HepG2 (cell line): ENCODE results near the gene ST6GALNAC6. TPM values are rescaled to one million over a fixed set of nuclear protein-coding genes. Genes with fewer than 3 reads are reported as not detected.
A peak's percentile ranks its signal among the peaks of the same experiment; 100 is the strongest.

ENCODE experiments used
- BCL6 ChIP-seq: IDR thresholded peaks from 2 replicates; pipeline ENCODE4 v1.6.1; 2016; ENCODE audit warnings: missing genetic modification reagents, missing compliant biosample characterization
- CBFB ChIP-seq: sonication (generic); formaldehyde crosslinking; IDR thresholded peaks from 2 replicates; pipeline ENCODE4 v1.4.0; 2020; ENCODE audit warnings: missing genetic modification reagents
- CCAR2 ChIP-seq: fragments of 200-400 bp; formaldehyde crosslinking; optimal IDR thresholded peaks from 2 replicates; pipeline ENCODE3; 2018; ENCODE audit warnings: low read depth, mild to moderate bottlenecking, low read length, moderate library complexity
- CREB1 ChIP-seq, 2 experiments: fragments of 450-650 bp in 1 of 2; IDR thresholded peaks; 2 replicates each; pipeline ENCODE4 v1.6.1; 2016 to 2017; ENCODE audit warnings: control low read depth in 1 of 2, mild to moderate bottlenecking in 1 of 2, missing compliant biosample characterization in 1 of 2, missing genetic modification characterization in 1 of 2
- DMTF1 ChIP-seq: sonication (generic); formaldehyde crosslinking; IDR thresholded peaks from 2 replicates; pipeline ENCODE4 v1.4.0; 2020; ENCODE audit warnings: mild to moderate bottlenecking, missing genetic modification reagents
- DNMT1 ChIP-seq: sonication (generic); formaldehyde crosslinking; IDR thresholded peaks from 2 replicates; pipeline ENCODE4 v1.5.1; 2020; ENCODE audit warnings: mild to moderate bottlenecking, missing genetic modification reagents
- HINFP ChIP-seq: sonication (generic); formaldehyde crosslinking; IDR thresholded peaks from 2 replicates; pipeline ENCODE4 v1.4.0; 2020; ENCODE audit warnings: low read depth, mild to moderate bottlenecking, missing genetic modification reagents
- HNRNPLL ChIP-seq: fragments of 200-400 bp; formaldehyde crosslinking; IDR thresholded peaks from 2 replicates; pipeline ENCODE4 v1.6.1; 2017; ENCODE audit warnings: mild to moderate bottlenecking, low read depth, low read length; ENCODE audit not compliant: poor library complexity, severe bottlenecking
- JUNB ChIP-seq: sonication (generic); formaldehyde crosslinking; IDR thresholded peaks from 2 replicates; pipeline ENCODE4 v1.8.0; 2022; ENCODE audit warnings: missing genetic modification reagents, mild to moderate bottlenecking, borderline replicate concordance
- MAX ChIP-seq: IDR thresholded peaks from 2 replicates; pipeline ENCODE4 v1.6.1; 2012; ENCODE audit warnings: inconsistent platforms
- NFKB2 ChIP-seq: sonication (generic); formaldehyde crosslinking; IDR thresholded peaks from 2 replicates; pipeline ENCODE4 v1.4.0; 2020; ENCODE audit warnings: missing genetic modification reagents, borderline replicate concordance
- NFYB ChIP-seq: sonication (generic); formaldehyde crosslinking; IDR thresholded peaks from 2 replicates; pipeline ENCODE4 v1.4.0; 2020; ENCODE audit warnings: missing genetic modification reagents
- PAX8 ChIP-seq: sonication (generic); formaldehyde crosslinking; IDR thresholded peaks from 2 replicates; pipeline ENCODE4 v1.8.0; 2022; ENCODE audit warnings: mild to moderate bottlenecking, missing genetic modification reagents, borderline replicate concordance
- USF2 ChIP-seq, 2 experiments: sonication (generic) in 1 of 2; formaldehyde crosslinking in 1 of 2; IDR thresholded peaks; 2 replicates each; pipeline versions ENCODE4 v1.5.1 to v1.6.1; 2011 to 2020; ENCODE audit warnings: borderline replicate concordance in 1 of 2, low read depth in 1 of 2, low read length in 1 of 2, mild to moderate bottlenecking in 1 of 2, missing genetic modification reagents in 1 of 2, moderate library complexity in 1 of 2
- ZBTB33 ChIP-seq: sonication (generic); formaldehyde crosslinking; IDR thresholded peaks from 2 replicates; pipeline ENCODE4 v1.4.0; 2020; ENCODE audit warnings: missing genetic modification reagents
- ZNF101 ChIP-seq: sonication (generic); formaldehyde crosslinking; IDR thresholded peaks from 2 replicates; pipeline ENCODE4 v1.4.0; 2020; ENCODE audit warnings: mild to moderate bottlenecking, low read depth, missing genetic modification reagents, borderline replicate concordance
- ZNF354B ChIP-seq: sonication (generic); formaldehyde crosslinking; IDR thresholded peaks from 2 replicates; pipeline ENCODE4 v1.8.0; 2022; ENCODE audit warnings: mild to moderate bottlenecking, missing genetic modification reagents
- ZNF44 ChIP-seq: sonication (generic); formaldehyde crosslinking; IDR thresholded peaks from 2 replicates; pipeline ENCODE4 v1.5.1; 2020; ENCODE audit warnings: mild to moderate bottlenecking, missing genetic modification reagents
- ZNF614 ChIP-seq: IDR thresholded peaks from 2 replicates; pipeline ENCODE4 v1.6.1; 2018; ENCODE audit warnings: missing biosample characterization, missing genetic modification reagents, inconsistent platforms, borderline replicate concordance
- ZNF776 ChIP-seq: sonication (generic); formaldehyde crosslinking; IDR thresholded peaks from 2 replicates; pipeline ENCODE4 v1.4.0; 2020; ENCODE audit warnings: mild to moderate bottlenecking, missing genetic modification reagents
- polyA plus RNA-seq, 8 experiments: library from polyadenylated mRNA; depleted of rRNA in 3 of 8; stranded (reverse) in 7 of 8; unstranded in 1 of 8; fragments of >200 nt; fragmentation: Illumina TruSeq in 4 of 8; extraction: Trizol in 4 of 8; gene quantifications; 2 replicates each; pipeline versions ENCODE4 v1.2.1 to v1.2.3, GENCODE V29; 2011 to 2016; ENCODE audit warnings: low read depth in 4 of 8, missing spikeins in 1 of 8, mixed read lengths in 1 of 8; ENCODE audit not compliant: insufficient read depth in 1 of 8
- total RNA-seq, 5 experiments: library from RNA; depleted of rRNA; stranded (reverse); fragments of >200 nt; fragmentation: Illumina TruSeq; extraction: Trizol; gene quantifications; 2 replicates each; pipeline ENCODE4 v1.2.3, GENCODE V29; 2016; ENCODE audit warnings: low read depth in 1 of 5

ST6GALNAC6 gene
- total and polyA plus RNA-seq, 2 of the 13 experiments (the other 11 are each of a cell fraction or from before 2014, with no cell fraction given): 18.5 to 65.4 TPM

- TF ChIP-seq ZNF776 (CRISPR knock-in tag) (peak; percentile 48; the same call in 1 of the 2 replicates), DNMT1 (CRISPR knock-in tag) (0 out of 2 replicates have a peak, but pooled peaks have one; percentile 32), DMTF1 (CRISPR knock-in tag) (no peak), ZNF354B (CRISPR knock-in tag) (no peak), NFKB2 (CRISPR knock-in tag) (0 out of 2 replicates have a peak, but pooled peaks have one; percentile 15), HINFP (CRISPR knock-in tag) (peak; percentile 98), JUNB (CRISPR knock-in tag) (no peak), ZBTB33 (CRISPR knock-in tag) (no peak), NFYB (peak; percentile 92), USF2 (IDR thresholded peaks at IDR 0.05; ENCODE audit: low read depth, low read length) (no peak), USF2 (CRISPR knock-in tag; IDR thresholded peaks at IDR 0.05; ENCODE audit: borderline replicate concordance) (no peak), CBFB (peak; percentile 26; the same call in 1 of the 2 replicates), ZNF101 (CRISPR knock-in tag) (no peak), ZNF614 (CRISPR knock-in tag) (no peak; the same call in 1 of the 2 replicates), ZNF44 (CRISPR knock-in tag) (no peak), CCAR2 (no peak), MAX (no peak), HNRNPLL (peak; percentile 48), BCL6 (CRISPR knock-in tag) (no peak), CREB1 (IDR thresholded peaks at IDR 0.05) (no peak), CREB1 (CRISPR knock-in tag; IDR thresholded peaks at IDR 0.05) (no peak), PAX8 (CRISPR knock-in tag) (no peak)
These were observed 31.1 kb upstream of the ST6GALNAC6 start, which contains the start of gene PIP5KL1 (continued) for GRCh38 chr9:127930231-127931091.
